PFSK-1 (cell line): ENCODE results near the gene VPS13D.

Experiments
- POLR2AphosphoS5 ChIP-seq: IDR thresholded peaks from 2 replicates; pipeline ENCODE4 v1.6.1; 2012; ENCODE audit warnings: low read depth, mild to moderate bottlenecking, control low read depth, low read length, moderate library complexity
- REST ChIP-seq, 2 experiments: IDR thresholded peaks; 2 replicates each; pipeline versions ENCODE4 v1.6.1 to v1.8.0; 2011 to 2012; ENCODE audit warnings: low read depth in 2 of 2, low read length in 2 of 2, control low read depth in 1 of 2, inconsistent platforms in 1 of 2, mild to moderate bottlenecking in 1 of 2, moderate library complexity in 1 of 2; ENCODE audit not compliant: insufficient read depth in 1 of 2
- TAF1 ChIP-seq: IDR thresholded peaks from 2 replicates; pipeline ENCODE4 v1.6.1; 2012; ENCODE audit warnings: low read length, control low read depth, borderline replicate concordance; ENCODE audit not compliant: insufficient read depth

GRCh38 chr1:12348113-12348512, 118.3 kb downstream of the VPS13D start:
- TF ChIP-seq POLR2AphosphoS5 (no peak), TAF1 (no peak), REST (IDR thresholded peaks at IDR 0.05; ENCODE audit: insufficient read depth in 1 of 2, low read depth in 2 of 2, low read length in 2 of 2) (no peak)
